ENCODE data around the gene NANOS2.

DNA sequence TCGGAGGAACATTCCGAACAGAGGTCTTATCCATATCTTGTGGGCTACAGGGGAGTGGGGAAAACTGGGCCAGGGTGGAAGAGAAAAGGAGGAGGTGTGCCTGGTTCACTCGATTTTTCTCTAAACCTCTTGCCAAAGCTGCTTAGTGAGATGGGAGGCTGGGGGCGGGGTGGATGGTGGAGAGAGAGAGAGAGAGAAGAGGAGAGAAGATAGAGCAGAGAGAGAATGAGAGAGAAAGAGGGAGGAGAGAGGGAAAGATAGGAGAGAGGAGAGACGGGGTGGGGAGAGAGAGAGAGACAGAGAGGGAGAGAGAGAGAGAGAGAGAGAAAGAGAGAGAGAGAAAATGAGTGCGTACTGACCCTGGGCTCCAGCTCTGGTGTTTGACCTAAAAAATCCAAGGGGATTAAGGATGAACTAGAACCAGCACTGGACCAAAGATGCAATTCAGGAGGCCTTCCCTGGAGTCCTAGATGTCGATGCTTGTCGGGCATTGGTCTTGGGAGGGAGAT lies 45.0 kb upstream of the NANOS2 start:
- TF ChIP-seq, protein P1, sequence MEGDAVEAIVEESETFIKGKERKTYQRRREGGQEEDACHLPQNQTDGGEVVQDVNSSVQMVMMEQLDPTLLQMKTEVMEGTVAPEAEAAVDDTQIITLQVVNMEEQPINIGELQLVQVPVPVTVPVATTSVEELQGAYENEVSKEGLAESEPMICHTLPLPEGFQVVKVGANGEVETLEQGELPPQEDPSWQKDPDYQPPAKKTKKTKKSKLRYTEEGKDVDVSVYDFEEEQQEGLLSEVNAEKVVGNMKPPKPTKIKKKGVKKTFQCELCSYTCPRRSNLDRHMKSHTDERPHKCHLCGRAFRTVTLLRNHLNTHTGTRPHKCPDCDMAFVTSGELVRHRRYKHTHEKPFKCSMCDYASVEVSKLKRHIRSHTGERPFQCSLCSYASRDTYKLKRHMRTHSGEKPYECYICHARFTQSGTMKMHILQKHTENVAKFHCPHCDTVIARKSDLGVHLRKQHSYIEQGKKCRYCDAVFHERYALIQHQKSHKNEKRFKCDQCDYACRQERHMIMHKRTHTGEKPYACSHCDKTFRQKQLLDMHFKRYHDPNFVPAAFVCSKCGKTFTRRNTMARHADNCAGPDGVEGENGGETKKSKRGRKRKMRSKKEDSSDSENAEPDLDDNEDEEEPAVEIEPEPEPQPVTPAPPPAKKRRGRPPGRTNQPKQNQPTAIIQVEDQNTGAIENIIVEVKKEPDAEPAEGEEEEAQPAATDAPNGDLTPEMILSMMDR (IDR thresholded peaks at IDR 0.05): no peak
- TF ChIP-seq POLR2A (IDR thresholded peaks at IDR 0.05) (no peak), POLR2AphosphoS5 (IDR thresholded peaks at IDR 0.05) (no peak), EP300 (IDR thresholded peaks at IDR 0.05; ENCODE audit: low read depth) (no peak)

Measured in transverse colon (tissue), 4 donors.